ENCODE results near the gene PEG3. TPM values are rescaled to one million over a fixed set of nuclear protein-coding genes. Genes with fewer than 3 reads are reported as not detected.

Gene PEG3
- total RNA-seq, 1 experiment from 2014 or later: not detected

DNA sequence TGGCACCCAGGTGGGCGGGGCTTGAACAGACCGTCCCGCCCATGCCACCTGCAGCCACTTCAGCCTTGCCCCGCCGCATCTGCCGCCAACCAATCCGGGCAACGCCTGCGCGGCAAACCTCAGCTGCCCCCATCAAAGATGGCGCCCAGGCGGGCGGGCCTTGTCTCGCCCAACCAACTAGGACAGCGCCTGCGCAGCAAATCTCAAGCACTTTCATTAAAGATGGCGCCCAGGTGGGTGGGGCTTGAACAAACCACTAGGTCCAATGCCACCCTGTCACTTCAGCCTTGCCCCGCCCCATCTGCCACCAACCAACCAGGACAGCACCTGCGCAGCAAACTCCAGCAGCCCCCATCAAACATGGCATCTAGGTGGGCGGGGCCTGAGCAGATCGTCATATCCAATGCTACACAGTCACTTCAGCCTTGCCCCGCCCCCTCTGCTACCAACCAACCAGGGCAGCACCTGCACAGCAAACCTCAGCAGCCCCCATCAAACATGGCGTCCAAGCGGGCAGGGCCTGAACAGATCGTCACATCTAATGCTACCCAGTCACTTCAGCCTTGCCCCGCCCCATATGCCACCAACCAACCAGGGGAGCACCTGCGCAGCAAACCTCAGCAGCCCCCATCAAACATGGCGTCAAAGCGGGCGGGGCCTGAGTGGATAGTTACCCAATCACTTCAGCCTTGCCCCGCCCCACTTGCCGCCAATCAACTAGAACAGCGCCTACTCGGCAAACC is 1.4 kb downstream of the PEG3 start:
- DNase-seq (ENCODE audit: low spot score): no peak

DNA sequence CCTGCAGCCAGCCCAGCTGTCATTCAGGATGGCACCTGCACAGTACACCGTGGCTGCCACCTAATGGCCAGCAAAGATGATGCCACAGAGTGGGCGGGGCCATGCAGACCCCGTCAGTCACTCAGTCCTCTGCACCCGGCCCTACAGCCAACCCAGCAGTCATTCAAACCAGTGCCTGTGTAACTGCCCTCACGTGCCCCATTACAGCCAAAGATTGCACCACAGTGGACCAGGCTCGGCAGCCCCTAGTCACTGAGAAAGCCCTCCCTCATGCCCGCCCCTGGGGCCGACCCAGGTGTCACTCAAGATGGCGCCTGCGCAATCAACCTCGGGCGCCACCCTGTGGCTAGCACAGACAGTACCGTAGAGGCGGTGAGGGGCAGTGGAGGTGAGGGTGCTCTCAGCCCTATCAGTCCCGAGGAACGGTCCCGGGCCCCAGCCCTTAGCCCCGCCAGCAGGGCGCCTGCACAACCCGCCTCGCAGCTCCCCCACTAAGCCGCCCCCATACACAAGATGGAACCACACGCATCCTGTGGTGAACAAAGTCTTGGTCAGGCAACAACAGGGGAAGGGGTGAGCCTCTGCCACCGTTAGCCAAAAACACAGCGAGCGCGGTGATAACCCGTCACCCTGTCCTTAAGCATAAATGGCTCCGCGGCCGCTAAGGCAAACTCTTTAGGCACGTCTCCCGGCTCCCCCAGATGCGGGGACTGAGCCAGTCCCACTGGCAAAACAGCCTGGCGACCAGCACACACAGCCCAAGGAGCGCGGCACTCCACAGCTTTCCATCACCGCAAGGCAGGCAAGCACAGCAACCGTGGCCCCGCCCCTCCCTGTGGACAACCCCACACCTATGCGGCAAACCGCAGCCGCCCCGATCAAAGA is 2.3 kb downstream of the PEG3 start:
- DNase-seq (ENCODE audit: low spot score): no peak

DNA sequence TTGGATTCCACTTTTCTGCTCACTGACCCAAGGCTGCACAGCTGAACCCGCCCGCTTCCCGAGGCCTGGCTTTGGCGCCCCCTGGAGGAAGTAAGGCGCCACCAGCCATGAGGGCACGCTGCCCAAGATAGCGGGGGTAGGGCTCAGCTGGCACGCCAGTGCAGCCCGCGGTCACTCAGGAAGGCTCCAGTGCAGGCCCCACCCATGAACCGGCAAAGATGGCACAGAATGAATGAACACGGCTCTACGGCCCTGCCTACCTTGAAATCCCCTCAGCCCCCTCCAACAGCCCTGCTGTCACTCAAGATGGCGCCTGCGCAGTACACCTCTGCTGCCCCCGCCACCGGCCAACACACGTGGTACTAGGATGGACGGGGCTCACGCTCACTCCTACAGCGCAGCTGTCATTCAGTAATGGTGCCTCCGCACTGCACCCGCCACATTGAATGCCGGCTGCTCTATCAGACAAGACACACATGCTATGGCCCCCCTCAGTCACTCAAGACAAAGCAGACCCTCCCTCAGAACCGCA is 3.0 kb downstream of the PEG3 start:
- no peak for DNase-seq (ENCODE audit: low spot score)

DNA sequence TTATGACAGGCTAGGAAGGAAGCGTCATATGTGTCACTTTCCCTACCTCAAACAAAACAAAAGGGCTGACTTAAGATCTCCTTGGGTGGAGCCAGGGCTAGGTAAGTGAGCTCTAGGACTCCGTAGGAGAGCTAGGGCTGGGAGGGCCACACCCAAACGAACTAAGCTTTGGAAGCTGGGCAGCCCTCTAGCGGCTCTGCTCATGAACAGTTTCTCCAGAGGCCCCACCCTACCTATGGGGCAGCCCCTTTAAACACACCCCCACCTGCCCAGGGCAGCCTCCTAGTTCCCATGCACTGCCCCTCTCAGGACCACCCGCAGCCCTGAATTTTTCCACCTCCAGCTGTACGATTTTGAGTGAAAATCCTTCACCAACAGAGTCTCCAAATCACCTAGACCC is 3.5 kb downstream of the PEG3 start:
- DNase-seq (ENCODE audit: low spot score): no peak

DNA sequence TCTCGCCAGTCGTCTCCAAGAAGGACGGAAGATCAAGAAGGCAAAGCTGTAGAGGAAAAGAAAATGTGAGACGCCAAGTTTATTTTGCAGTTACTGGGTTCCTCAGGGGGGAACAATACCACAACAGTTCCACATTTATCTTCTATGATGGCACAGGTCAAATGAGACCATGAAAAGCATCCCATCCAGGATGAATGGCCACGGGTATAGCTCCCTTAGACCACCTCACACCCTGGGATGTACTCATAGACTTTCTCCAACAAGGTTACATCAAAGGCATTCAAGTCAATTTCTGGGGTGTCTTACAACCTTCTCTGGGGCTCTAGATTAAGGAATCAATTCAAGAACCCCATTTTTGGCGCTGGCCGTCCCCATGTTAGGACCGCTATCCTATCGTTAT is 4.5 kb downstream of the PEG3 start:
- DNase-seq (ENCODE audit: low spot score): no peak

DNA sequence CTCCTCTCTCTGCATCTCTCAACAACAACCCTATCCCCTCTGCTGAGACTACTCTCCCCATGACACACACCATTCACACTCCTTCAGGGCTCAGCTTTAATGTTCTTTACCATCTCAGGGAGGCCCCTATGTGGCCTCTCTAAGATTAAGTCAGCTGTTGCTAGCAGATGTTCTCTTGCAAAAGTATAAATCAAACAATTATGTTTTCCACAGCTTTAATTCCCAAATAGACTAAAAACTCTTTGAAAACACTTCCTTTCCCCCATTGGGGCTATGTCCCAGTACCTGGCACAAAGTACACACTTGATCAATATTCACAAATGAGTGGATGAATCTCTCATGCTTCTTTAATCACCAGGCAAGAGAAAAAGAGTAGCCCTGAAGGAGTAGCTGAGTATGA is 5.1 kb downstream of the PEG3 start:
- DNase-seq (ENCODE audit: low spot score): no peak

DNA sequence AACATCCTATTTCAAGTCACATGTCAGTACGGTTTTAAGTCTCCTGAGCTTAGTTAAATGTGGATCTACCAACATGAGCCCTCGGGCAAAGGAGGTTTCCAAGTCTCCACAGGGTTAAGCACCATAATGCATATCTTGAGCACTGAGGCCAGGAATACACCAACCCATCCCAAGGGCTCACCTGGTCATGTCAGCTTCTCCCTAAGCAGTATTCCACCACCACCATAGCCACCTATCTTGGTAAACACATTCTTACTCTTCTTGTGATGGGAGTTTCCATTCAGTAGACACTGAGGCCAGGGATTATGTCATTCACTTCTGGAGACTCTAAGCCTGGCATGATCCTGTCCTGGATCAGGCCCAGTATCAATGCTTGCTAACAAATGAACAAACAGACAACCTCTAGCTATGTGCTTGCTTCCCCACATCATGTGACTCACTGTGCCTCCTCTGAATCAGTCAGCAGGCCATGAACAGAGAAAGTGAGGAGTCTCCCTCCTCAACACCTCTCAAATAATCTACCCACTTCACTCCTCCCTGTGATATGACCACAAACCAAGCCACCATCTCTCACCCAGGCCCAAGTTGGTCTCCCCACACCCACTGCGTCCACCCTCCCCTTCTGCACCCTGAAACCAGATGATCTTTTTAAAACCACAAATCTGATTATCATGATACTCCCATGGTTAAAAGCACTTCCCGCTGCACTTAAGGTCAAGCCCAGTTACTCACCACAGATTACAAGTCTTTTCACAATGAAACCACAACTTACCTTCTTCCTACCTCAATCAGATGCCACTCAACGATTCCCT is 5.8 kb downstream of the PEG3 start:
- no peak for DNase-seq (ENCODE audit: low spot score)

DNA sequence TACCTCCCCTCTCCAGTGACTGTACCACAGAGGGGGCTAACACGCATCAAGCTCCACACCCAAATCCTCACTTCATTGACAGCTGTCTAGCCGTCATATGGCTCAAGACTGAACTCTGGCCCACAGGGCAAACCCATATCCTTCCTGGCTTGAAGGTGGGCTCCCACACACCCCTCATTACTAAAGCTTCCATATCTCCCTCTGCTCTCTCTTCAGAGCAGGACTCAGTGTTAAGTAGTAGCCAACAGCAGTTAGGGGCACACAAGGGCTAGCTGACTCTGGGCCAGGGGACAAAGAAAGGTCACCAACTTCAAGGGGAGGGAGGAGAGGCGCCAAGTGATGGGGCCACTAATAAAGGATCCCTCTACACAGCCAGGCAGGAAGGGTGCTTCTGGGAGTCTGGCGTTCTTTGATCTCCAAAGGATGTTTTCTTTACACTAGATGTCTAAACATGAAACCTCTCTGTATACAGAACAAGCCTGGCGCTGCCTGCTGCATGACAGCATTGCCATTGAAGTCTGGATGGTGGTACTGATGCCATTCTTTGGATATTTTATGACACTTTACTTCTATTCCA is 8.1 kb downstream of the PEG3 start:
- no peak for DNase-seq (ENCODE audit: low spot score)

DNA sequence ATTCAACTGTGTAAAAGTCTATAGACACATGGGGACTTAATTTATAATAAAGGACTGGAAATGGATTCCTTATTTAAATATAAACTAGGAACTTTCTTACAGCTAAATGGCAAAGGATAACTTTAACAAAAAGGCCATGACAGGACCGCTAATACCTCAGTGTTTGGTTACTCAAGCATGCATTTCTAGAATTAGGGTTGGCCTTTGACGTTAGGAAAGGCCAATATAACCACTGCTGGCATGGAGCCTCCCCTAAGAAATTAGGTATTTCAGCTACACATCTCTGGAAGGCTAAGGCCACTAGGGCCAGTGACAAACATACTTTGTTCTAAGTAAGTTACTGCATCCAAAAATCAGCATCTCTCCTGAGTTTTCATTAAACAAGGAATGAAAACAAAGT is 9.3 kb downstream of the PEG3 start:
- no peak for DNase-seq (ENCODE audit: low spot score)

DNA sequence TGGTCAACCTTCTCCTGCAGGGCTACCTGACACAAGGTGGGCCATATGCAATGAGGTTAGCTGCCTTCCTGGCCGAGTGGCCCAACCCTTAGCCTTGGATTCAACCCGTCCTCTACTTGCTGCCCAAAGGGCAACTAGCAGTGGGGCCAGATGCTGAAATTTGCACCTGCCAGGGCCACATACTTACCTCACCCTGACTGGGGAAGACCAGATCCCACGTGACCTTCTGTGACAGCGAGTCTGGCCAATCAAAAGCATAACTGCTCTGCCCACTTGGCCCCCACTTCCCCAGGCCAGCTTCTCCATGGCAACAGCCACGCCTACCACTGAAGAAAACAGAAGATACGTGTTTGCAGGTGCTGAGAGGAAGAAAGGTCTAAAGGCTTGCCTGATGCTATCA is 10.9 kb downstream of the PEG3 start:
- DNase-seq (ENCODE audit: low spot score): no peak

DNA sequence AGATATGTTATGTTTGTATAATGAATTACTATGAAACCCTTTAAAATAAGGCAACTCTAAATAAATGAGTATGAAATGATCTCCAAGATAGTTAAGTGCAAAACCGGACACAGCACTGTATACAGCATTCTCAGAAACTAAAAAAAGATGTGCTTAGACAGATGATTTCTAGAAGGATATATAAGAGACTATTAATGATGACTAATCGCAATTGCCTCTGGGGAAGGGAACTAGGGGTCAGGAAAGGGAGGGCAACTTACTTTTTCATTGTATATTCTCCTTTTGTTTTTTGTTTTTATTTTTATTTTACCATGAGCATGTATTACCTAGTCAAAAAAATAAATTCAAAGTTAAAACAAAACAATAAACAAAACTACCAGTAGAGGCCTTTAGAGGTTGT is 12.8 kb downstream of the PEG3 start:
- no peak for DNase-seq (ENCODE audit: low spot score)

DNA sequence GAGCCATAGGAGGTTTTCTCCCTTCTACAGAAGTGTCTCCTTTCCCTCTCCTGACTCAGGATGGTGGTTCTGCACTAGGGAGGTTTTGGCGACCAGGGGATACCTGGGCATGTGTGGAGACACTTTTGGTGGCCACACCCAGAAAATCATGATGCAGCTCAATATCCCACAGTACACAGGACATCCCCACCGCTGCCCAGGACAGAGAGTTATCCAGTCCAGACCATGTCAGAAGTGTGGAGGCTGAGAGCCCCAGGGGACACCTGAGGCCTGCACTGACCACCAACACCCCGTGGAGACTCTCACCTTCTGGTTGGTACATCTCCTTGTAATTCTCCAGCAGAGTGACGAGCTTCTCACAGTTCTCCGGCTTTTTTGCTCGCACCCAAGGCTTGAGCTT is 16.6 kb downstream of the PEG3 start:
- DNase-seq (ENCODE audit: low spot score): no peak

DNA sequence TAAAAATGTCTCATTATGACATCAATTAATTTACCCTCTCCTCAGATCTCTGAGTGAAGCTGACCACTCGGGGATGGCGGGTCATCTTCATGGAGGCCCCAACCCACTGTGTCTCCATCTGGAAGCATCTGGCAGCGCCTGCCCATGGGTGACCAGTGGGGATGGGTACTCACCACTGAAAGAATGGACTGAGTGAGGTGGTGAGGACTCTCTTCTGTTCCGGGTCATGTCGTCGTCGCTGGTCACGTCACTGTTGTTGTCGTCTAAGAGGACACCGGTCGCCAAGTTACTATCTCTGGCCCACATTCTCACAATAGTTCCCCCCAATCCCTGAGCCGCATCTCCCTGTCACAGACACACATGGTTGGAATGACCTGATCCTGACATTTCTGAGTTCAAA is 17.1 kb downstream of the PEG3 start:
- DNase-seq (ENCODE audit: low spot score): no peak

DNA sequence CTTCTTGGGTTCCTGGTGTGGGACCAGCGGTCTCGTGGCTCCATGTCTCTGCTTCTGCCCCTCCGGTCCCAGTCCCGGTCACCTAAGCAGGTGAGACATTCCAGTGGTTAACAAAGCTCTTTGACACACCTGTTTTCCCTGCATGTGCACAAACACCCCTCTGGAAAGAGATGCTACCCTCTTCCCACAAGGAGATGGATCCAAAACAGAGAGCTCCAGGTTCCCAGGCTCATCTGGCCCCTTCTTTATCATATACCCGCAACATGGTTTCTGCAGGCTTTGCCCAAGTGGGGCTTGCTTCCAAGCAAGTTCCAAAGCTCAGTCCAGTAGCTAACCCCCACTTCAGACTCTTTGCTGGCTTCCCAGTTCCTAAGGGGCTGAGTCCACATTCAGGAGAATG is 17.8 kb downstream of the PEG3 start:
- DNase-seq (ENCODE audit: low spot score): no peak

DNA sequence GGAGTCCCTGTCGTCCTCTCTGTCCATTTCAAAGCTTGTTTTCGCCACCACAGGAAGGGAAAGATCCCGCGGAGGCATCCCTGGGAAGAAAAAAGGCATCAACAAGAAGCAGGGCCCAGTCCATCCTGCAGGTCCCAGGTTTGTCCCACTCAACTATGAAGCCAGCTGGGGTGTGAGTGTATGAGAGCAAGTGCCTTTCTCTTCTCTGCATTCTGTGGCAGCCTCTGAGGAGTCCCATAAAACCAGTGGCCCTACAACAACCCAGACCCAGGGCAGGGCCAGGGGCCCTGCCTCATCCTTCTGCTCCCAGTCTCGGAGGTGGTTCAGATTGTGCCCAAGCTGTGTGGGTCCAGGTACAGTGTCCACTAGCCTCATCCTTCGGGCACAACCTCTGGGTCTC is 18.9 kb downstream of the PEG3 start:
- no peak for DNase-seq (ENCODE audit: low spot score)

DNA sequence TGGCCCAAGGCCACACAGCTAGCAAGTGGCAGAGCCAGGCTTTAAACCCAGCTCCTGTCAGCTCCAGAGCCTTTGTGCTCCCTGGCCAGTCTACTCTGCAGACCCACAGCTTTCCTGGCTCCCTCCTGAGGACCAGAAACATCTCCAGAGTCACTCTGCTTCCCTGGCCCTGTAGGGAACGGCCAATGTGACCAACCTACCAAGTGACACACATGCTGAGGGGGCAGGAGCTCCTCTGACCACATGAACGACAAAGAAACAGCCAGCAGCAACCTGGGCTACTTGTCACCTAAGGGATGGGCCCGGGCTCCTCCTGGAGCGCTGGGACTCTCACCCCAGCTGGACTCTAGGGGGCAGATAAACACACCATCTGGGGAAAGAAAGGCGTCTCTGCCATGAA is 19.3 kb downstream of the PEG3 start:
- DNase-seq (ENCODE audit: low spot score): no peak

DNA sequence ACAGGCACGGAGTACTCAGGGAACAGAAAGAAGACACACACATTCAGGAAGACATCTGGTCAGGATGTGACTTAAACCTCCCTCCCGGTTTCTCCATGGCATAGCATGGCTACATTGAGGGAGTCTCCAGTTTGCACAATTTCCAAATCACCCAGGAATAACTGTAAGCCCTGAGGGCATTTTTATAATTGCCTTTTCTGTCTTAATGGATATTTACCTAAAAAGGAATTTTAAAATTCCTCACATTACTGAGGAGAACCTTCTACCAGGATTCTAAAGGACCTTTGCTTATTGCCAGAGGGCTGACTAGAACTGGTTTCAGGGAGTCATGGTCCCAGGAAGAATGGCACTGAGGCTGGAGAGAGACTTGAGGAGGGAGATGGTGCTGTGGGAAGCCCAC is 21.4 kb downstream of the PEG3 start:
- no peak for DNase-seq (ENCODE audit: low spot score)

DNA sequence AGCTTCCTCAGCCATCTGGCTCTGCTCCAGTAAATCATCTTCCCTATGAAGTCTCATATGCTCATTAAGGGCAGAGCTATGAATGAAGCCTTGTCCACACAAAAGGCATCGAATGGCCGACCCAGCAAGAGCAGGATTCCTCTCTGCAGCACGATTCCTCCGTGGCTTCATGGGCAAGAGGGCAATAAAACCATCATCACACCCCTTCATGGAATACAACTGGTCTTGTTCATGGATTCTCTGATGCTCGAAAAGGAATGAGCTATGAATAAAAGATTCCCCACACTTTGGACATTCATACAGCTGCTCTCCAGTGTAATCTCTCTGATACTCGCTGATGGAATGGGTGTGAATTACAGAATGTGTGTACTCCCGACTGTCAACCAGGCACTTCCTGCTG is 25.9 kb downstream of the PEG3 start:
- DNase-seq (ENCODE audit: low spot score): no peak

DNA sequence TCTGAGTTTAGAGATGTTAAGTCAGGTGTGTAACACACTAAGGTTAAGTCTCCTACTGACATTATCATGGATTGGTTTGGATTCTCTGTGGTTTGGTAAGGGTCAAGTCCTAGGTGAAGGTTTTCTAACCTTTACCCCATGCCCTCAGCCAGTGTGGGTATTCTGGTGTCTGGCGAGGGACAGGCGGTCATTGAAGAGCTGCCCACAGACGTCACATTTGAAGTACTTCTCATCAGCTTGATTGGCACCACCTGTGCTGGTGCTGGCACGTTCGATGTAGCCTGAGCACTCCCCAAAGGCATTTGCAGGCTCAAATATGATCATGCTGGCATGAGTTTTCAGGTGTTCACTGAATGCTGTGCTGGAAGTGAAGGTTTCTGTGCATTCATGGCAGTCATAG is 27.0 kb downstream of the PEG3 start:
- DNase-seq (ENCODE audit: low spot score): no peak

DNA sequence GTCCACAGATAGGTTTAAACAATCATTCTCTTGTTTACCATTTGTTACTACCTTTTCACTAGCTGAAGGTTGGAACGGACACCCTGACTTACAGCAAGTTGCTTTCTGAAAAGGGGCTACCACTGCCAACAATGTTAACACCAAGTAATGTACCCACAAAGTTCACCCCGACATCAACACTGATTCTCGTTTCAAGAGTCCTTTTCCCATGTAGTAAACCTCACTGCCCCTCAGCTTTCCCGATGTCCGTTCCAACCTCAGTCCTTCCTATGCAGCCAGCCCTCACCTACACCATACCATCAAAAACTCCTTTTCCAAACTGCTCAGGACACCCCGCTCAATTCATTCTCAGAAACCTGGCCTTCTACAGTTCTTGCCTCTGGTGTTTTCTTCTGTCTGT is 29.0 kb downstream of the PEG3 start:
- DNase-seq (ENCODE audit: low spot score): no peak

DNA sequence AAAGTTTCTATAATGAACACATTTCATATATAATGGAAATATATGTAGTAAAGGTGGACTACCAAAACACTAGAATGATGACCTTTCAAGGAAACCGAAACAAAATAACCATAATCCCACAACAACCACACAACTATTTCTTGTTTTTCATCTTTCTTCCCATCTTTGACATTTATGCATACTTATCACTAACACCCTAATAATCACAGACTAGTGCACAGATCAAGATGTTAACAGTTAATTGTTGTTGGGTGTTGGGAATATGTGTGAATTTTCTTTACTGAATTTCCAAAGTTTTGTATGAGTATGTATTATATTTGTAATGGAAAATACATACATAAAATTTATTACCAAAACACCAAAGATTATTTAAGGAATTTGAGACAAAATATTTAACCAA is 30.3 kb downstream of the PEG3 start:
- no peak for DNase-seq (ENCODE audit: low spot score)
